ENCODE data around the gene RPS6KA4. TPM values are rescaled to one million over a fixed set of nuclear protein-coding genes. Genes with fewer than 3 reads are reported as not detected.

Gene RPS6KA4
- total RNA-seq, 1 donor from 2014 or later = 42.4 TPM

DNA sequence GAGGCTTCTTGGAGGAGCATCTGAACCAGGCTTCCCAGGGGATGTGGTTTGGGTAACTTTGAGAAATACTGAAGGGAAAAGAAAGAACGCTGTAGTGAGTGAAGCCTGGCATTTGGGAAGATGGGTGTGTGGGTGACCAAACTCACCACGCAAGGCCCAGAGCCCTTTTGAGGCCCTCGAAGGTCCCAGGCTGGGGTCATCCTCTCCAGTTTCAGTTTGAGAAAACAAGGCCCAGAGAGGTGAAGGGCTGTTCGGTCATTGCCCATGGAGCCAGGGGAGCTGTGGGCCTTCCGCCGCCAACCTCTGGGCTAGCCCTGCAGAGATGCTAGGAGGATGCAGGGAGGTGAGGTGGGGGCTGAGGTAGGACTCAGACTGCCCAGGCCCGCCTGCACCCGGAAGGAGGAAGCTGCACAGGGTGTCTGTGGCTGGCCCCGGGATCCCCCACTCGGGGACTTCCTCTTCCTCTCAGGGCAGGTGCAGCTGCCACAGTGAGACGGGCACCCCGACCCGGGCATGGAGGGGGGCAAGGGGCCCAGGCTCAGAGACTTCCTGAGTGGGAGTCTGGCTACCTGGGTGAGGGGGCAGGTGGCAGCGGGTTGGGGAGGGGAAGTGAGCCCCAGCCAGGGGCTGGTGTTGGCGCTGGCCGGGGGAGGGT, 19.1 kb upstream of the RPS6KA4 start, which contains the start of gene CCDC88B:
TSS of gene CCDC88B (plus strand) at position 451 of the 655 bp plus-strand sequence. CDS start at position 514, 63 bp downstream.
- intact Hi-C loops (cut with DNase I) = no loop called here
- Histone ChIP-seq H3K27ac (peak within 1 kb of the TSS; percentile 58), H3K4me1 (peaks cover 14% of the 10 kb centered on the region), H3K27me3 (no peaks in the 10 kb centered on the region), H3K36me3 (no peaks in the 10 kb centered on the region), H3K4me3 (peak within 1 kb of the TSS; percentile 39), H3K9me3 (no peaks in the 10 kb centered on the region)
- TF ChIP-seq, protein P1, sequence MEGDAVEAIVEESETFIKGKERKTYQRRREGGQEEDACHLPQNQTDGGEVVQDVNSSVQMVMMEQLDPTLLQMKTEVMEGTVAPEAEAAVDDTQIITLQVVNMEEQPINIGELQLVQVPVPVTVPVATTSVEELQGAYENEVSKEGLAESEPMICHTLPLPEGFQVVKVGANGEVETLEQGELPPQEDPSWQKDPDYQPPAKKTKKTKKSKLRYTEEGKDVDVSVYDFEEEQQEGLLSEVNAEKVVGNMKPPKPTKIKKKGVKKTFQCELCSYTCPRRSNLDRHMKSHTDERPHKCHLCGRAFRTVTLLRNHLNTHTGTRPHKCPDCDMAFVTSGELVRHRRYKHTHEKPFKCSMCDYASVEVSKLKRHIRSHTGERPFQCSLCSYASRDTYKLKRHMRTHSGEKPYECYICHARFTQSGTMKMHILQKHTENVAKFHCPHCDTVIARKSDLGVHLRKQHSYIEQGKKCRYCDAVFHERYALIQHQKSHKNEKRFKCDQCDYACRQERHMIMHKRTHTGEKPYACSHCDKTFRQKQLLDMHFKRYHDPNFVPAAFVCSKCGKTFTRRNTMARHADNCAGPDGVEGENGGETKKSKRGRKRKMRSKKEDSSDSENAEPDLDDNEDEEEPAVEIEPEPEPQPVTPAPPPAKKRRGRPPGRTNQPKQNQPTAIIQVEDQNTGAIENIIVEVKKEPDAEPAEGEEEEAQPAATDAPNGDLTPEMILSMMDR (IDR thresholded peaks at IDR 0.05) = no peak
- DNase-seq (peak; percentile 86), ATAC-seq (peak; percentile 48)

DNA sequence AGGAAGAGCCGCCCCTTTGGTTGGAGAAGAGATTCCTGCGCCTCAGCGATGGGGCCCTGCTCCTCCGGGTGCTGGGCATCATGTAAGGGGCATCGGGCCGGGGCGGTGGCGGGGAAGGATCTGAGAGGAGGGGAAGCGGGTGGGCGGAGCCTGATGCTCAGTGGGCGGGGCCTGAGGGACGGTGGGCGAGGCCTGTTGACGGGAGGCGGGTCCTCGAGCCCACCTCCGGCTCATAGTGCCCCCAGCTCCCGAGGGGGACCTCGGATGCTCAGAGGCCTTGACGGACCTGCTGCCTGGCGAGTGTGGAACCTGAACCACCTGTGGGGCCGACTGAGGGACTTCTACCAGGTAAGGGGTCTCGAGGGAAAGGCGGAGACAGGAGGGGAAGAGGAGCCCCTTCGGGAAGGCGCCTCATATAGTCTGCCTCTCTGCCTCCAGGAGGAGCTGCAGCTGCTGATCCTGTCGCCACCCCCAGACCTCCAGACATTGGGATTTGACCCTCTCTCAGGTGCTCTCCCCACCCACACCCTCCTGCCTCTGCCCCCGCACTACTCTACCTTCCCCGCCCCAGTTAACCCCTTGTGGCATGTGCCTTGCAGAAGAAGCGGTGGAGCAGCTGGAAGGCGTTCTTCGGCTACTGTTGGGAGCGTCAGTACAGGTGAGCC, 18.2 kb upstream of the RPS6KA4 start:
- DNase-seq = peak; percentile 86
- peak overlapping the region; percentile 58 for H3K27ac ChIP-seq
- no peaks in the 10 kb centered on the region for H3K9me3 ChIP-seq
- no peaks in the 10 kb centered on the region for H3K36me3 ChIP-seq
- peak; percentile 24 for ATAC-seq
- peak overlapping the region; percentile 39 for H3K4me3 ChIP-seq
- H3K4me1 ChIP-seq = peaks cover 14% of the 10 kb centered on the region
- TF ChIP-seq, protein P1 (IDR thresholded peaks at IDR 0.05) = no peak
- no peaks in the 10 kb centered on the region for H3K27me3 ChIP-seq
- intact Hi-C loops (cut with DNase I) = no loop called here

DNA sequence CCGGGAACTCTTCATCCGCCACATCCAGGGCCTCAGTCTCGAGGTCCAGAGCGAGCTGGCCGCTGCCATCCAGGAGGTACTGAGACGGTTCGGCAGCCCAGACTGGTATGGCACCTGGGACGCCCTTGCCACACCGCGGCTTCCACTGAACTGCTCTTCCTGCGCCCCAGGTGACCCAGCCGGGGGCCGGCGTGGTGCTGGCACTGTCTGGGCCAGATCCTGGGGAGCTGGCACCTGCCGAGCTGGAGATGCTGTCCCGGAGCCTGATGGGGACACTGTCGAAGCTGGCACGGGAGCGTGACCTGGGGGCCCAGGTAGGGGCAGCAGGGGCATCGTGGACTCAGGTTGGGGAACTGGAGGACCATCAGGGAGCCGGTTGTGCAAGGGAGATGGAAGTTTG, 17.5 kb upstream of the RPS6KA4 start:
- DNase-seq (peak; percentile 65), ATAC-seq (no peak)
- H3K4me1 ChIP-seq = peaks cover 14% of the 10 kb centered on the region
- no peak overlapping the region for H3K4me3 ChIP-seq
- H3K27me3 ChIP-seq = no peaks in the 10 kb centered on the region
- H3K9me3 ChIP-seq = no peaks in the 10 kb centered on the region
- H3K36me3 ChIP-seq = no peaks in the 10 kb centered on the region
- TF ChIP-seq, protein P1 (IDR thresholded peaks at IDR 0.05) = no peak
- H3K27ac ChIP-seq = no peak overlapping the region
- intact Hi-C loops (cut with DNase I) = no loop called here

DNA sequence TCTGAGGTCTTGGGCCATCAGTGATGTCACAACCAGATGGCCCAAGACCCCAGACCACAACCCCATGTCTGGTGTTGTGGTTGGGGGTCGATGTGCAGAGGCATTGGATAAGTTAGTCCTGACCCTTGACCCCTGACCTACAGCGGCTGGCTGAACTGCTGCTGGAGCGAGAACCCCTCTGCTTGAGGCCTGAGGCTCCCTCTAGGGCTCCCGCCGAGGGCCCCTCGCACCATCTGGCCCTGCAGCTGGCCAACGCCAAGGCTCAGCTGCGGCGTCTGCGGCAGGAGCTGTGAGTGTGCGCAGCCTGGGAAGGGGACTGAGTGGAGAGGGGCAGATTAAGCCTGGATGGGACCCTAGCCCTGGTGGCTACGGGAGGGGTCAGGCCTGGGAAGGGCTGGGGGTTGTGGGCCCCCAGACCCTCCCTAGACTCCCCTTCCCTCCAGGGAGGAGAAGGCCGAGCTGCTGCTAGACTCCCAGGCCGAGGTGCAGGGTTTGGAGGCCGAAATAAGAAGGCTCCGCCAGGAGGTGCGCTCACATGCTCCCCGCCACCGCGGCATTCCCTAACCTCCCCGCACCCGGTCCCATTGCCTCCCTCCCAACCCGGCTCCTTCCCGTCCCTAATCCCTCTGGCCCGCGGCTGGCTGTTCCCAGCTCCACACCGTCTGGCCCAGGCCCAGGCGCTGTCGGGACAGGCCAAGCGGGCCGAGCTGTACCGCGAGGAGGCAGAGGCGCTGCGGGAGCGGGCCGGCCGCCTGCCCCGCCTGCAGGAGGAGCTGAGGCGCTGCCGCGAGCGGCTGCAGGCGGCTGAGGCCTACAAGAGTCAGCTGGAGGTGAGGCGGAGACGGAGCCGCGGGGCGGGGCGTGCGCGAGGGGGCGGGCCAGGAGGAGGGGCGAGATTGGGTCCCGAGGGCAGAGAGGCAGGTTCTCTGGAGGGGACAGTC, 16.8 kb upstream of the RPS6KA4 start:
- H3K4me3 ChIP-seq = peak overlapping the region; percentile 41
- H3K36me3 ChIP-seq = no peaks in the 10 kb centered on the region
- TF ChIP-seq, protein P1 (IDR thresholded peaks at IDR 0.05) = peak; percentile 45
- peaks cover 14% of the 10 kb centered on the region for H3K4me1 ChIP-seq
- H3K27ac ChIP-seq = peak overlapping the region; percentile 68
- peak; percentile 93 for ATAC-seq
- intact Hi-C loops (cut with DNase I) = no loop called here
- no peaks in the 10 kb centered on the region for H3K9me3 ChIP-seq
- DNase-seq = peak; percentile 96
- H3K27me3 ChIP-seq = no peaks in the 10 kb centered on the region

DNA sequence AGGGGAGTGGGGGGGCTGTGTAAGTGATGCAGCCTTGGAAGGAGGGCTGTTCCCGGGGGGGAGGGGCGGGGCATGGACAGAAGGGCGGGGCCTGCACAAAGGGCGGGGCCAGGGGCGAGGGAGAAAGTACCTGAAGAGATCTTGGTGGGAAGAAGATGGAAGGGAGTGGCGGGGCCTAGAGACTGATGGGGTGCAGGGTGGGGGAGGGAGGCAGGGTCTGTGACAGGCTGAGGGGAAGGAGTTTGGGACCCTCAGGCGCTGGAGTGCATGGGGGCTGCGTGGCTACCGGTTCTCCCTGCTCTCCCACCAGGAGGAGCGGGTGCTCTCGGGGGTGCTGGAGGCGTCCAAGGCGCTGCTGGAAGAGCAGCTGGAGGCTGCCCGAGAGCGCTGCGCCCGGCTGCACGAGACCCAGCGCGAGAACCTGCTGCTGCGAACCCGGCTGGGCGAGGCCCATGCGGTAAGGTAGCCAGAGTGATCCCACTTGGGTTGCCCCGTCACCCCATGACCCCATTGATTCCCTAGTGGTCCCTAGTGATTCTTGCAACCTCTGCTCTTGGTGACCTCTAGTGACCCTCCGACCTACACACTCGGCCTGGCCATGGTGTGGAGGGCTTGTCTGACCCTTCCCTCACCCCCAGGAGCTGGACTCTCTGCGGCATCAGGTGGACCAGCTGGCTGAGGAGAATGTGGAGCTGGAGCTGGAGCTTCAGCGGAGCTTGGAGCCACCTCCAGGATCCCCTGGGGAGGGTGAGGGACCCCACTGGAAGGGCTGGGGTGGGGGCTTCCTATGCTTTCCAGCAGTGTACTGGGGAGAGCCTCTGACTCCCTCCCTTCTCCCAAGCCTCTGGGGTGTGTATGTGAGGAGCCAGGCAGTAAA, 15.9 kb upstream of the RPS6KA4 start:
- Histone ChIP-seq H3K4me1 (peaks cover 14% of the 10 kb centered on the region), H3K27ac (no peak overlapping the region)
- ATAC-seq = no peak

More for the DNA sequence above, 15.9 kb upstream of the RPS6KA4 start:
- H3K36me3 ChIP-seq = no peaks in the 10 kb centered on the region
- H3K9me3 ChIP-seq = no peaks in the 10 kb centered on the region
- DNase-seq = no peak
- TF ChIP-seq, protein P1 (IDR thresholded peaks at IDR 0.05) = no peak
- H3K4me3 ChIP-seq = peak overlapping the region; percentile 41
- H3K27me3 ChIP-seq = no peaks in the 10 kb centered on the region
- intact Hi-C loops (cut with DNase I) = no loop called here
